GM12878 (cell line): ENCODE measurements around the gene JUN. TPM values are rescaled to one million over a fixed set of nuclear protein-coding genes. Genes with fewer than 3 reads are reported as not detected.

Experiments used
- ATAC-seq: fragments of 200-7000 bp; cut with Tn5 transposase; 3 replicates; pipeline ENCODE4 v1.9.1; 2020; ENCODE audit warnings: mild to moderate bottlenecking, moderate library complexity
- BruUV-seq: library from RNA; stranded (reverse); fragments of 400-500 nt; replicated peaks from 2 replicates; lab custom pipeline; 2021; lab: Mats Ljungman, UMichigan
- CTCF ChIA-PET: fragments of 300-600 bp; sonication (Branson Sonifier 250); formaldehyde crosslinking; extraction: SDS; loops from one replicate; lab custom pipeline; 2021; ENCODE audit warnings: inconsistent platforms; lab: Yijun Ruan, JAX
- POLR2A ChIA-PET: fragments of 350-600 bp; formaldehyde crosslinking; extraction: SDS; loops from one replicate; lab custom pipeline; 2021; ENCODE audit warnings: inconsistent platforms; lab: Charles Lee
- RAD21 ChIA-PET: fragments of 300-600 bp; sonication (Branson Sonifier 250); formaldehyde crosslinking; loops from one replicate; lab custom pipeline; 2023; ENCODE audit warnings: antibody characterized with exemption; ENCODE audit not compliant: unreplicated experiment; lab: Charles Lee
- SMC1A ChIA-PET: fragments of 300-600 bp; sonication (Branson Sonifier 250); formaldehyde crosslinking; loops from one replicate; lab custom pipeline; 2023; ENCODE audit not compliant: unreplicated experiment, uncharacterized antibody; lab: Charles Lee
- DNase-seq: peaks from one replicate; pipeline ENCODE4 v3.0.0-alpha.2; 2011; ENCODE audit warnings: low read depth, low spot score
- FAIRE-seq: peaks from 3 replicates; lab custom pipeline; 2011; peaks lifted over from hg19 to GRCh38; lab: Jason Lieb, UNC
- H2AFZ ChIP-seq: 2 replicates; pipeline ENCODE4 v1.6.0; 2011; ENCODE audit warnings: low read depth, low read length, control low read depth; ENCODE audit not compliant: control insufficient read depth
- H3K27ac ChIP-seq: 2 replicates; pipeline ENCODE4 v1.5.1; 2011; ENCODE audit warnings: control low read depth; ENCODE audit not compliant: control insufficient read depth, insufficient read depth
- H3K27me3 ChIP-seq, 2 experiments: replicated peaks in 1 of 2; 2 replicates each; pipeline versions ENCODE4 v1.6.0 to v1.6.1; 2011; ENCODE audit warnings: low read length in 1 of 2; ENCODE audit not compliant: control insufficient read depth in 2 of 2, insufficient read depth in 2 of 2
- H3K36me3 ChIP-seq, 2 experiments: 2 replicates each; pipeline ENCODE4 v1.5.1; 2011; ENCODE audit warnings: low read length in 1 of 2; ENCODE audit not compliant: control insufficient read depth in 2 of 2, insufficient read depth in 2 of 2
- H3K4me1 ChIP-seq: 2 replicates; pipeline ENCODE4 v1.6.1; 2011; ENCODE audit warnings: mild to moderate bottlenecking, low read length, moderate library complexity, mixed read lengths; ENCODE audit not compliant: control insufficient read depth, insufficient read depth
- H3K4me2 ChIP-seq: 2 replicates; pipeline ENCODE4 v1.6.0; 2011; ENCODE audit warnings: control low read depth; ENCODE audit not compliant: control insufficient read depth, insufficient read depth
- H3K4me3 ChIP-seq: fragments of 200-600 bp; sonication (generic); 2 replicates; pipeline ENCODE4 v1.5.1; 2016
- H3K79me2 ChIP-seq: 2 replicates; pipeline ENCODE4 v1.6.0; 2011; ENCODE audit warnings: low read length; ENCODE audit not compliant: control insufficient read depth, insufficient read depth
- H3K9ac ChIP-seq: 2 replicates; pipeline ENCODE4 v1.8.0; 2011; ENCODE audit warnings: low read length, control low read depth, mixed read lengths; ENCODE audit not compliant: control insufficient read depth, insufficient read depth
- H3K9me3 ChIP-seq: replicated peaks from 3 replicates; pipeline ENCODE4 v1.5.1; 2011; ENCODE audit warnings: mild to moderate bottlenecking, low read length; ENCODE audit not compliant: control insufficient read depth, insufficient read depth
- H4K20me1 ChIP-seq: 2 replicates; pipeline ENCODE4 v1.6.0; 2011; ENCODE audit not compliant: control insufficient read depth, insufficient read depth
- BMI1 ChIP-seq: fragments of 450-650 bp; IDR thresholded peaks from 2 replicates; pipeline ENCODE4 v1.6.1; 2016; ENCODE audit warnings: mild to moderate bottlenecking, moderate library complexity, borderline replicate concordance
- CEBPZ ChIP-seq: fragments of 150-350 bp; IDR thresholded peaks from 2 replicates; pipeline ENCODE4 v1.6.1; 2016; ENCODE audit warnings: low read depth, low read length
- ELK1 ChIP-seq: IDR thresholded peaks from 2 replicates; pipeline ENCODE4 v1.6.1; 2012; ENCODE audit warnings: low read depth, low read length, improper control_type of control experiment
- FOS ChIP-seq: IDR thresholded peaks from 3 replicates; pipeline ENCODE4 v1.6.1; 2011; ENCODE audit warnings: borderline replicate concordance; ENCODE audit not compliant: insufficient read length; ENCODE audit errors: extremely low read depth
- GATAD2B ChIP-seq: fragments of 450-650 bp; conservative IDR thresholded peaks from 2 replicates; pipeline ENCODE4 v1.6.1; 2017; ENCODE audit warnings: low read depth, mild to moderate bottlenecking, moderate library complexity
- NFYA ChIP-seq: IDR thresholded peaks from 2 replicates; pipeline ENCODE4 v1.6.1; 2011; ENCODE audit warnings: low read depth, mild to moderate bottlenecking, low read length, improper control_type of control experiment, borderline replicate concordance
- NFYB ChIP-seq: IDR thresholded peaks from 2 replicates; pipeline ENCODE4 v1.6.1; 2011; ENCODE audit warnings: low read depth, mild to moderate bottlenecking, low read length, improper control_type of control experiment, moderate library complexity; ENCODE audit not compliant: insufficient read depth
- NR2C1 ChIP-seq: fragments of 450-650 bp; IDR thresholded peaks from 2 replicates; pipeline ENCODE4 v1.6.1; 2017; ENCODE audit warnings: antibody characterized with exemption, mild to moderate bottlenecking, moderate library complexity
- TBL1XR1 ChIP-seq: IDR thresholded peaks from 2 replicates; pipeline ENCODE4 v1.6.1; 2012; ENCODE audit warnings: low read depth, low read length, improper control_type of control experiment
- WGBS: methylation state at CpG from one replicate; pipeline ENCODE4 v1.1.6; 2016; ENCODE audit warnings: low lambda C conversion rate; ENCODE audit not compliant: insufficient replicate concordance, insufficient coverage; ENCODE audit errors: missing lambda C conversion rate; 5-methylcytosine and 5-hydroxymethylcytosine counted together
- in situ Hi-C: fragments of 300-500 bp; cut with MboI; formaldehyde crosslinking; loops from 9 replicates; pipeline ENCODE4 v1.14.3; 2018; ENCODE audit warnings: mixed read lengths
- intact Hi-C: fragments of 100-400 bp; cut with micrococcal nuclease; formaldehyde crosslinking; loops from one replicate; pipeline ENCODE4 v1.14.2; 2022; ENCODE audit not compliant: unreplicated experiment
- polyA plus RNA-seq, 11 experiments: library from polyadenylated mRNA; depleted of rRNA in 4 of 11; unstranded in 6 of 11; stranded (reverse) in 5 of 11; fragments of >200 nt; fragmentation: Nextera tagmentation in 4 of 11; fragmentation: Illumina TruSeq in 1 of 11; extraction: Ambion mirVana in 4 of 11; extraction: Trizol in 1 of 11; gene quantifications; 1 replicate in 1 of 11; 2 replicates in 10 of 11; pipeline versions ENCODE4 v1.2.1 to v1.2.3, GENCODE V29; 2011 to 2016; ENCODE audit warnings: inconsistent platforms in 2 of 11, missing spikeins in 2 of 11, low read depth in 1 of 11
- total RNA-seq, 4 experiments: library from RNA; depleted of rRNA in 3 of 4; stranded (reverse); fragments of >200 nt in 3 of 4; fragmentation: Illumina TruSeq in 1 of 4; extraction: Trizol in 1 of 4; gene quantifications; 2 replicates each; pipeline versions ENCODE4 v1.2.1 to v1.2.3, GENCODE V29; 2013 to 2021
- TF ChIP-seq, protein P1 (sequence below): fragments of 450-650 bp; IDR thresholded peaks from 2 replicates; pipeline ENCODE4 v1.6.1; 2017; ENCODE audit warnings: mild to moderate bottlenecking, low read depth, inconsistent platforms; ENCODE audit not compliant: poor library complexity, severe bottlenecking
- TF ChIP-seq, protein P2 (sequence below): IDR thresholded peaks from 2 replicates; pipeline ENCODE4 v1.6.1; 2012; ENCODE audit warnings: improper control_type of control experiment, low read depth, low read length; ENCODE audit not compliant: insufficient replicate concordance

The JUN gene
- total and polyA plus RNA-seq, 10 of the 15 experiments (the other 5 are each of a cell fraction or from before 2014, with no cell fraction given), result 0.18 to 8.4 (median 2.8) TPM

DNA sequence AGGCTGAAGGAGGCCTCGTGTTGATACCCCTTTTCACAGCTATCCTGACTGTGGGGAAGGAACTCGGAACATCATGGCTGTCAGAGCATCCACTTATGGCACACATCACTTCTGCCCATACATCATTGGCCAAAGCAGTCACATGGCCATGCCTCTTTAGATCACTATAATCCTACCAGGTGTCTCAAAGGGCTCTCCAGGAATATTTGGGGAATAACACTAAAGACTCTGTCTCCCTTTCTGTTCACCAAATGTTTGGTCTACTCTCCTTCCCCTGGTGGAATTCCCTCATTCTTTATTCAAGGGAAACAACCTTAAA, 3.0 kb upstream of the JUN start:
- Histone ChIP-seq H3K4me3 (no peak overlapping the region), H3K36me3 (no peaks in the 10 kb centered on the region), H3K79me2 (peaks cover 6% of the 10 kb centered on the region), H4K20me1 (no peaks in the 10 kb centered on the region), H2AFZ (no peak overlapping the region), H3K4me2 (no peak overlapping the region), H3K4me1 (peaks cover 11% of the 10 kb centered on the region), H3K9me3 (peaks cover 3% of the 10 kb centered on the region; the same call in 1 of the 3 replicates), H3K27me3 (no peaks in the 10 kb centered on the region), H3K27ac (no peak overlapping the region), H3K9ac (no peak overlapping the region)
- SMC1A ChIA-PET, result interaction anchor here (0.6 to 8.4 kb wide), 8 partner anchors 11 to 972 kb away, joined by 3 to 64 read pairs (median 4); no protein-coding TSS in a partner anchor
- ATAC-seq (no peak), FAIRE-seq (no peak), DNase-seq (no peak)
- CTCF ChIA-PET, result interaction anchor here (1.4 to 2.0 kb wide), 4 partner anchors 49 to 912 kb away, joined by 3 to 6 read pairs (median 6); no protein-coding TSS in a partner anchor
- 86% methylated on average over 2 of the region's 2 CpGs for WGBS
- BruUV-seq, result no TSS peak
- intact Hi-C loops, result no loop called here
- RAD21 ChIA-PET, result interaction anchor here (3.0 kb wide), 1 partner anchor 260 kb away, joined by 8 read pairs; no protein-coding TSS in a partner anchor
- in situ Hi-C loops, result loop anchor here (10.0 kb wide), 1 partner anchor 508 kb away; the partner anchor contains the start of gene FGGY
- POLR2A ChIA-PET, result no interaction called here
- no peak for TF ChIP-seq ELK1
- no peak for TF ChIP-seq NFYA
- no peak for TF ChIP-seq GATAD2B
- TF ChIP-seq NFYB, result no peak
- TF ChIP-seq FOS, result no peak
- TF ChIP-seq, protein P1, sequence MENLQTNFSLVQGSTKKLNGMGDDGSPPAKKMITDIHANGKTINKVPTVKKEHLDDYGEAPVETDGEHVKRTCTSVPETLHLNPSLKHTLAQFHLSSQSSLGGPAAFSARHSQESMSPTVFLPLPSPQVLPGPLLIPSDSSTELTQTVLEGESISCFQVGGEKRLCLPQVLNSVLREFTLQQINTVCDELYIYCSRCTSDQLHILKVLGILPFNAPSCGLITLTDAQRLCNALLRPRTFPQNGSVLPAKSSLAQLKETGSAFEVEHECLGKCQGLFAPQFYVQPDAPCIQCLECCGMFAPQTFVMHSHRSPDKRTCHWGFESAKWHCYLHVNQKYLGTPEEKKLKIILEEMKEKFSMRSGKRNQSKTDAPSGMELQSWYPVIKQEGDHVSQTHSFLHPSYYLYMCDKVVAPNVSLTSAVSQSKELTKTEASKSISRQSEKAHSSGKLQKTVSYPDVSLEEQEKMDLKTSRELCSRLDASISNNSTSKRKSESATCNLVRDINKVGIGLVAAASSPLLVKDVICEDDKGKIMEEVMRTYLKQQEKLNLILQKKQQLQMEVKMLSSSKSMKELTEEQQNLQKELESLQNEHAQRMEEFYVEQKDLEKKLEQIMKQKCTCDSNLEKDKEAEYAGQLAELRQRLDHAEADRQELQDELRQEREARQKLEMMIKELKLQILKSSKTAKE, result no peak
- no peak for TF ChIP-seq CEBPZ
- TF ChIP-seq TBL1XR1, result no peak
- TF ChIP-seq, protein P2, sequence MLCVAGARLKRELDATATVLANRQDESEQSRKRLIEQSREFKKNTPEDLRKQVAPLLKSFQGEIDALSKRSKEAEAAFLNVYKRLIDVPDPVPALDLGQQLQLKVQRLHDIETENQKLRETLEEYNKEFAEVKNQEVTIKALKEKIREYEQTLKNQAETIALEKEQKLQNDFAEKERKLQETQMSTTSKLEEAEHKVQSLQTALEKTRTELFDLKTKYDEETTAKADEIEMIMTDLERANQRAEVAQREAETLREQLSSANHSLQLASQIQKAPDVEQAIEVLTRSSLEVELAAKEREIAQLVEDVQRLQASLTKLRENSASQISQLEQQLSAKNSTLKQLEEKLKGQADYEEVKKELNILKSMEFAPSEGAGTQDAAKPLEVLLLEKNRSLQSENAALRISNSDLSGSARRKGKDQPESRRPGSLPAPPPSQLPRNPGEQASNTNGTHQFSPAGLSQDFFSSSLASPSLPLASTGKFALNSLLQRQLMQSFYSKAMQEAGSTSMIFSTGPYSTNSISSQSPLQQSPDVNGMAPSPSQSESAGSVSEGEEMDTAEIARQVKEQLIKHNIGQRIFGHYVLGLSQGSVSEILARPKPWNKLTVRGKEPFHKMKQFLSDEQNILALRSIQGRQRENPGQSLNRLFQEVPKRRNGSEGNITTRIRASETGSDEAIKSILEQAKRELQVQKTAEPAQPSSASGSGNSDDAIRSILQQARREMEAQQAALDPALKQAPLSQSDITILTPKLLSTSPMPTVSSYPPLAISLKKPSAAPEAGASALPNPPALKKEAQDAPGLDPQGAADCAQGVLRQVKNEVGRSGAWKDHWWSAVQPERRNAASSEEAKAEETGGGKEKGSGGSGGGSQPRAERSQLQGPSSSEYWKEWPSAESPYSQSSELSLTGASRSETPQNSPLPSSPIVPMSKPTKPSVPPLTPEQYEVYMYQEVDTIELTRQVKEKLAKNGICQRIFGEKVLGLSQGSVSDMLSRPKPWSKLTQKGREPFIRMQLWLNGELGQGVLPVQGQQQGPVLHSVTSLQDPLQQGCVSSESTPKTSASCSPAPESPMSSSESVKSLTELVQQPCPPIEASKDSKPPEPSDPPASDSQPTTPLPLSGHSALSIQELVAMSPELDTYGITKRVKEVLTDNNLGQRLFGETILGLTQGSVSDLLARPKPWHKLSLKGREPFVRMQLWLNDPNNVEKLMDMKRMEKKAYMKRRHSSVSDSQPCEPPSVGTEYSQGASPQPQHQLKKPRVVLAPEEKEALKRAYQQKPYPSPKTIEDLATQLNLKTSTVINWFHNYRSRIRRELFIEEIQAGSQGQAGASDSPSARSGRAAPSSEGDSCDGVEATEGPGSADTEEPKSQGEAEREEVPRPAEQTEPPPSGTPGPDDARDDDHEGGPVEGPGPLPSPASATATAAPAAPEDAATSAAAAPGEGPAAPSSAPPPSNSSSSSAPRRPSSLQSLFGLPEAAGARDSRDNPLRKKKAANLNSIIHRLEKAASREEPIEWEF, result no peak
- TF ChIP-seq NR2C1, result no peak
- TF ChIP-seq BMI1, result no peak
